Gastrocnemius medialis (tissue), 4 donors: ENCODE measurements around the gene NODAL.

Experiments used
- POLR2A ChIP-seq, 2 donors: fragments of 450-650 bp; IDR thresholded peaks; one replicate each; pipeline ENCODE4 v1.6.1; 2017; ENCODE audit warnings: antibody characterized with exemption in 2 of 2, mild to moderate bottlenecking in 2 of 2, moderate library complexity in 2 of 2
- TF ChIP-seq, protein P1 (sequence below), 5 experiments: fragments of 450-650 bp in 3 of 5; fragments of 200-600 bp in 2 of 5; sonication (generic) in 2 of 5; IDR thresholded peaks in 4 of 5; conservative IDR thresholded peaks in 1 of 5; 1 replicate in 4 of 5; 2 replicates in 1 of 5; pipeline ENCODE4 v1.5.1; 2016 to 2019; ENCODE audit warnings: antibody characterized with exemption in 5 of 5, mild to moderate bottlenecking in 3 of 5, moderate library complexity in 3 of 5

DNA sequence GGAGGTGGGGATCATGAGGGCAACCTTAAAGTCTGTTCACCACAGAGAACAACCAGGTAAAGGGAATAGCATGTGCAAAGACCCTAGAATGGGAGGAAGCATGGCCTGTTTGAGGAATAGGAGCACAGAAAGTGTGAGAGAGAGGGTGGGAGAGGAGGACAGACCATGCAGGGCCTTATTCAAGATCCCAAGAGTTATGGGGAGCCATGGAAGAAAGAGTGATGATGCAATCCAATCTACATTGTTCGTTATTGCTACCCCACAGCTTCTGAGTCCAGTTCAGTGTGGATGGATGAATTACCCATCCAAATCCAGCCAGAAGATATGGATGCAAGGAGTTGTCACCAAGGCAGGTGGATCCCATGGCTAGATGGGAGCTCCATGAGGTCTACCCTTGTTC, 45.3 kb downstream of the NODAL start:
- TF ChIP-seq, protein P1, sequence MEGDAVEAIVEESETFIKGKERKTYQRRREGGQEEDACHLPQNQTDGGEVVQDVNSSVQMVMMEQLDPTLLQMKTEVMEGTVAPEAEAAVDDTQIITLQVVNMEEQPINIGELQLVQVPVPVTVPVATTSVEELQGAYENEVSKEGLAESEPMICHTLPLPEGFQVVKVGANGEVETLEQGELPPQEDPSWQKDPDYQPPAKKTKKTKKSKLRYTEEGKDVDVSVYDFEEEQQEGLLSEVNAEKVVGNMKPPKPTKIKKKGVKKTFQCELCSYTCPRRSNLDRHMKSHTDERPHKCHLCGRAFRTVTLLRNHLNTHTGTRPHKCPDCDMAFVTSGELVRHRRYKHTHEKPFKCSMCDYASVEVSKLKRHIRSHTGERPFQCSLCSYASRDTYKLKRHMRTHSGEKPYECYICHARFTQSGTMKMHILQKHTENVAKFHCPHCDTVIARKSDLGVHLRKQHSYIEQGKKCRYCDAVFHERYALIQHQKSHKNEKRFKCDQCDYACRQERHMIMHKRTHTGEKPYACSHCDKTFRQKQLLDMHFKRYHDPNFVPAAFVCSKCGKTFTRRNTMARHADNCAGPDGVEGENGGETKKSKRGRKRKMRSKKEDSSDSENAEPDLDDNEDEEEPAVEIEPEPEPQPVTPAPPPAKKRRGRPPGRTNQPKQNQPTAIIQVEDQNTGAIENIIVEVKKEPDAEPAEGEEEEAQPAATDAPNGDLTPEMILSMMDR (IDR thresholded peaks at IDR 0.05 in 4 of 5, conservative IDR thresholded peaks at IDR 0.05 in 1 of 5): no peak
- TF ChIP-seq POLR2A (IDR thresholded peaks at IDR 0.05): no peak
